ENCODE measurements around the gene MAZ.
"Not testable (repeated sequence)": the region's sequence is repeated elsewhere in the genome, so short reads cannot be mapped to it uniquely, and the experiment has no call there.

The MAZ gene

DNA sequence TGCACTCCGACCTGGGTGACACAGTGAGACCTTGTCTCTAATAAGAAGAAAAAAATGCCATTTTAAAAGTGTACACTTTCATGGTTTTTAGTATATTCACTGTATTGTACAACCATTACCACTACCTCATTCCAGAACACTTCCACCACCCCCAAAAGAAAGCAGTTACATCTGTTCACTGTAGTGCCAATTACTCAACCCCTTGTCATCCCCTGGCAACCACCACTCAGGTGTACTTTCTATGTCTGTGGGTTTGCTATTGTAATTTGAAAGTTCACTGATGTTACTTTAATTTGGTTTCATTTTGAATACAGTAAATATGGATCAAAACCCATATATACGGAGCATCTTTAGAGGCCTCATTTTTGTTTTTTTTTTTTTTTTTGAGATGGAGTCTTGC is 22.2 kb upstream of the MAZ start:
- no peak overlapping the region for H3K4me2 ChIP-seq
- TF ChIP-seq, protein P1, sequence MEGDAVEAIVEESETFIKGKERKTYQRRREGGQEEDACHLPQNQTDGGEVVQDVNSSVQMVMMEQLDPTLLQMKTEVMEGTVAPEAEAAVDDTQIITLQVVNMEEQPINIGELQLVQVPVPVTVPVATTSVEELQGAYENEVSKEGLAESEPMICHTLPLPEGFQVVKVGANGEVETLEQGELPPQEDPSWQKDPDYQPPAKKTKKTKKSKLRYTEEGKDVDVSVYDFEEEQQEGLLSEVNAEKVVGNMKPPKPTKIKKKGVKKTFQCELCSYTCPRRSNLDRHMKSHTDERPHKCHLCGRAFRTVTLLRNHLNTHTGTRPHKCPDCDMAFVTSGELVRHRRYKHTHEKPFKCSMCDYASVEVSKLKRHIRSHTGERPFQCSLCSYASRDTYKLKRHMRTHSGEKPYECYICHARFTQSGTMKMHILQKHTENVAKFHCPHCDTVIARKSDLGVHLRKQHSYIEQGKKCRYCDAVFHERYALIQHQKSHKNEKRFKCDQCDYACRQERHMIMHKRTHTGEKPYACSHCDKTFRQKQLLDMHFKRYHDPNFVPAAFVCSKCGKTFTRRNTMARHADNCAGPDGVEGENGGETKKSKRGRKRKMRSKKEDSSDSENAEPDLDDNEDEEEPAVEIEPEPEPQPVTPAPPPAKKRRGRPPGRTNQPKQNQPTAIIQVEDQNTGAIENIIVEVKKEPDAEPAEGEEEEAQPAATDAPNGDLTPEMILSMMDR (conservative IDR thresholded peaks at IDR 0.05; ENCODE audit: low read depth, low read length) = no peak
- H2AFZ ChIP-seq (ENCODE audit: low read depth) = no peak overlapping the region
- no peaks in the 10 kb centered on the region for H3K27me3 ChIP-seq (ENCODE audit: insufficient read depth, low read depth)
- no peak overlapping the region for H3K9ac ChIP-seq
- H3K36me3 ChIP-seq (ENCODE audit: insufficient read depth) = no peaks in the 10 kb centered on the region
- no peaks in the 10 kb centered on the region for H4K20me1 ChIP-seq (ENCODE audit: insufficient read depth)
- H3K79me2 ChIP-seq (ENCODE audit: insufficient read depth, low read depth) = no peaks in the 10 kb centered on the region
- H3K4me3 ChIP-seq (IDR thresholded peaks at IDR 0.05; ENCODE audit: insufficient read depth, low read depth, low read length) = no peak overlapping the region
- H3K27ac ChIP-seq = no peak overlapping the region
- H3K4me1 ChIP-seq (ENCODE audit: low read depth, poor library complexity, severe bottlenecking) = no peaks in the 10 kb centered on the region

DNA sequence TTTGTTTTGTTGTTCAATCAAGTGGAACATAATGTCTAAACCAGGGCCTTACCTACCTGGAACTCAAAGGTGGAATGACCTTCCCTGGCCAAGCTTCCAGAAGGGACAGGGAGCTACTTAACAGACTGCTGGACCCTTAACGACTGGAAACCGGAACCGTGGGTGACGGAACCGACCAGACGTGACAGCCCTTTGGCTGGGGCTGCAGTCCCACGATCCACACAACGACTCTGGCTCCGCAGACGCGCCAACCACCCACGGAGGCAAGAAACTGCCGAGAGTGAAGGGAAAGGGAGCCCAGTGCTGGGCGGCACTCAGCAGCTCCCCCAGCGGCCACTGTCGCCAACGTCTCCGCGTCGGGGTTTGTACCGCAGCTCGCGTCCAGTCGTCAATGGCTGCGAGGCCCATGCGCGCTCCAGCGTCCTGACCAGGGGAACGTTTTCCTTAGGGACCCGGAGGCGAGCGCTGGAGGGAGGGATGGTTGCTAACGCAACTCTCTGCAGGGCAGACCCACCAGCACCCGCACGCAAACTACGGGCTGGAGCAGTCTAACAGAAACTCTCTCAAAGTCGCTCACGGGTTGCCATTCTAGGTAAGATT is 21.3 kb upstream of the MAZ start:
- H3K4me3 ChIP-seq (IDR thresholded peaks at IDR 0.05; ENCODE audit: insufficient read depth, low read depth, low read length) = no peak overlapping the region
- H3K27me3 ChIP-seq (ENCODE audit: insufficient read depth, low read depth) = no peaks in the 10 kb centered on the region
- TF ChIP-seq, protein P1 (conservative IDR thresholded peaks at IDR 0.05; ENCODE audit: low read depth, low read length) = no peak
- H3K79me2 ChIP-seq (ENCODE audit: insufficient read depth, low read depth) = no peaks in the 10 kb centered on the region
- H2AFZ ChIP-seq (ENCODE audit: low read depth) = no peak overlapping the region
- H3K4me2 ChIP-seq = no peak overlapping the region
- no peaks in the 10 kb centered on the region for H3K4me1 ChIP-seq (ENCODE audit: low read depth, poor library complexity, severe bottlenecking)
- no peaks in the 10 kb centered on the region for H3K36me3 ChIP-seq (ENCODE audit: insufficient read depth)
- H3K9ac ChIP-seq = no peak overlapping the region
- no peak overlapping the region for H3K27ac ChIP-seq
- no peaks in the 10 kb centered on the region for H4K20me1 ChIP-seq (ENCODE audit: insufficient read depth)

DNA sequence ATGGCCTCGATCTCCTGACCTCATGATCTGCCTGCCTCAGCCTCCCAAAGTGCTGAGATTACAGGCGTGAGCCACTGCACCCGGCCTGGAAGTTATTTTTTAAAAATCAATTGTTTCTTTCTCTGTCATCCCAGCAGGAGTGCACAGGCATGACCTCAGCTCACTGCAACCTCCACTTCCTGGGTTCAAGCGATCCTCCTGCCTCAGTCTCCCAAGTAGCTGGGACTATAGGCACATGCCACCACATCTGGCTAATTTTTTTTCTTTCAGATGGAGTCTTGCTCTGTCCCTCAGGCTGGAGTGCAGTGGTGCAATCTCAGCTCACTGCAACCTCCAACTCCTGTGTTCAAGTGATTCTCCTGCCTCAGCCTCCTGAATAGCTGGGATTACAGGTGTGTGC is 19.2 kb upstream of the MAZ start:
- not testable (repeated sequence) for H4K20me1 ChIP-seq (ENCODE audit: insufficient read depth); H3K36me3 ChIP-seq (ENCODE audit: insufficient read depth); H3K4me1 ChIP-seq (ENCODE audit: low read depth, poor library complexity, severe bottlenecking); H2AFZ ChIP-seq (ENCODE audit: low read depth); H3K4me2 ChIP-seq; H3K27me3 ChIP-seq (ENCODE audit: insufficient read depth, low read depth); H3K4me3 ChIP-seq (IDR thresholded peaks at IDR 0.05; ENCODE audit: insufficient read depth, low read depth, low read length); H3K27ac ChIP-seq; H3K9ac ChIP-seq
- H3K79me2 ChIP-seq (ENCODE audit: insufficient read depth, low read depth) = peaks cover 16% of the 10 kb centered on the region

DNA sequence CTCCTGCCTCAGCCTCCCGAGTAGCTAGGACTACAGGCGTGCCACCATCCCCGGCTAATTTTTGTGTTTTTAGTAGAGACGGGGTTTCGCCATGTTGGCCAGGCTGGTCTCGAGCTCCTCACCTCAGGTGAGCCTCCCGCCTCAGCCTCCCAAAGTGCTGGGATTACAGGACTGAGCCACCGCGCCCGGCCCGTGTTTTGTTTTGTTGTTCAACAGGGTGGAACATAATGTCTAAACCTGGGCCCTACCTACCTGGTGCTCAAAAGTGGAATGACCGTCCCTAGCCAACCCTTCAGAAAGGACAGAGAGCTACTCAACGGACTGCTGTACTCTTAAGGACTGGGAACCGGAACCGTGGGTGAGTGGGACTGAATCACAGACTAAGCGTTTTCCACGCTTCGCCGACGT is 16.6 kb upstream of the MAZ start:
- H3K4me2 ChIP-seq = peak overlapping the region; percentile 43; the same call in 1 of the 2 replicates
- peak overlapping the region; percentile 55 for H3K27ac ChIP-seq
- H3K4me3 ChIP-seq (IDR thresholded peaks at IDR 0.05; ENCODE audit: insufficient read depth, low read depth, low read length) = no peak overlapping the region
- TF ChIP-seq, protein P1 (conservative IDR thresholded peaks at IDR 0.05; ENCODE audit: low read depth, low read length) = no peak
- H3K4me1 ChIP-seq (ENCODE audit: low read depth, poor library complexity, severe bottlenecking) = peaks cover 18% of the 10 kb centered on the region
- H4K20me1 ChIP-seq (ENCODE audit: insufficient read depth) = no peaks in the 10 kb centered on the region
- H3K27me3 ChIP-seq (ENCODE audit: insufficient read depth, low read depth) = no peaks in the 10 kb centered on the region
- peaks cover 43% of the 10 kb centered on the region for H3K79me2 ChIP-seq (ENCODE audit: insufficient read depth, low read depth)
- no peaks in the 10 kb centered on the region for H3K36me3 ChIP-seq (ENCODE audit: insufficient read depth)
- H2AFZ ChIP-seq (ENCODE audit: low read depth) = peak overlapping the region; percentile 88
- peak overlapping the region; percentile 39; the same call in 1 of the 2 replicates for H3K9ac ChIP-seq

DNA sequence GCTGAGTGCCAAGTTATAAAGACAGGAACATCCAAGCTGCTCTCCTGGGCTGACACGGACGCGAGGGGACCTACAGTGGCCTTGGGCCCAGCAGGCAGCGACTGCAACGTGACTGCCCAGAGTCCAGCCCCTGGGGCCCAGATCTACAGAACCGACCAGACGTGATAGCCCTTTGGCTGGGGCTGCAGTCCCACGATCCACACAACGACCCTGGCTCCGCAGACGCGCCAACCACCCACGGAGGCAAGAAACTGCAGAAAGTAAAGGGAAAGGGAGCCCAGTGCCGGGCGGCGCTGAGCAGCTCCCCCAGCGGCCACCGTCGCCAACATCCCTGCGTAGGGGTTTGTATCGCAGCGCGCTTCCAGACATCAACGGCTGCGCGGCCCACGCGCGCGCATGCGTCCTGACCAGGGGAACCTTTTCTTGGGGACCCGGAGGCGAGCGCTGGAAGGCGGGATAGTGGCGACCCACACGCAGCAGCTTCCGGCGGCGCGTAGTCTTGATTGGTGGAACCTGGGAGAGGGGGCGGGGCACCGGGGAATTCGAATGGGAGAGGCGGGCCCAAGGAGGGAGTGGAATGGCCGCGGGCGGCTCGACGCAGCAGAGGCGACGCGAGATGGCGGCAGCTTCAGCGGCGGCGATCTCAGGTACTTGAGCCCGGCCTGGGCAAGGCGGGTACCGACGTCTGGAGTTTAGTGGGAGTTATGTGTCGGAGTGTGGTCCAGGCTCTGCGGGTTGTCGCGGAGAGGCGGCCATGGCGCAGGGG is 16.0 kb upstream of the MAZ start, which contains the start of gene KIF22:
Gene KIF22, plus strand, starts transcription at position 569 of the 766 bp plus-strand sequence. Its CDS starts 9 bp downstream, at position 578.
- peak within 1 kb of the TSS; percentile 88 for H2AFZ ChIP-seq (ENCODE audit: low read depth)
- peaks cover 18% of the 10 kb centered on the region for H3K4me1 ChIP-seq (ENCODE audit: low read depth, poor library complexity, severe bottlenecking)
- peak within 1 kb of the TSS; percentile 55 for H3K27ac ChIP-seq
- H3K79me2 ChIP-seq (ENCODE audit: insufficient read depth, low read depth) = peaks cover 48% of the 10 kb centered on the region
- H3K4me3 ChIP-seq (IDR thresholded peaks at IDR 0.05; ENCODE audit: insufficient read depth, low read depth, low read length) = no peak within 1 kb of the TSS
- no peaks in the 10 kb centered on the region for H3K36me3 ChIP-seq (ENCODE audit: insufficient read depth)
- H3K4me2 ChIP-seq = peak within 1 kb of the TSS; percentile 93
- H3K9ac ChIP-seq = peak within 1 kb of the TSS; percentile 79
- TF ChIP-seq, protein P1 (conservative IDR thresholded peaks at IDR 0.05; ENCODE audit: low read depth, low read length) = peak; percentile 63
- H3K27me3 ChIP-seq (ENCODE audit: insufficient read depth, low read depth) = no peaks in the 10 kb centered on the region
- no peaks in the 10 kb centered on the region for H4K20me1 ChIP-seq (ENCODE audit: insufficient read depth)
